ENCODE data around the gene KCNT1. TPM values are rescaled to one million over a fixed set of nuclear protein-coding genes. Genes with fewer than 3 reads are reported as not detected.

Gene KCNT1
- total and polyA plus RNA-seq, 11 donors: 0.21 to 7.4 (median 1.9) TPM

DNA sequence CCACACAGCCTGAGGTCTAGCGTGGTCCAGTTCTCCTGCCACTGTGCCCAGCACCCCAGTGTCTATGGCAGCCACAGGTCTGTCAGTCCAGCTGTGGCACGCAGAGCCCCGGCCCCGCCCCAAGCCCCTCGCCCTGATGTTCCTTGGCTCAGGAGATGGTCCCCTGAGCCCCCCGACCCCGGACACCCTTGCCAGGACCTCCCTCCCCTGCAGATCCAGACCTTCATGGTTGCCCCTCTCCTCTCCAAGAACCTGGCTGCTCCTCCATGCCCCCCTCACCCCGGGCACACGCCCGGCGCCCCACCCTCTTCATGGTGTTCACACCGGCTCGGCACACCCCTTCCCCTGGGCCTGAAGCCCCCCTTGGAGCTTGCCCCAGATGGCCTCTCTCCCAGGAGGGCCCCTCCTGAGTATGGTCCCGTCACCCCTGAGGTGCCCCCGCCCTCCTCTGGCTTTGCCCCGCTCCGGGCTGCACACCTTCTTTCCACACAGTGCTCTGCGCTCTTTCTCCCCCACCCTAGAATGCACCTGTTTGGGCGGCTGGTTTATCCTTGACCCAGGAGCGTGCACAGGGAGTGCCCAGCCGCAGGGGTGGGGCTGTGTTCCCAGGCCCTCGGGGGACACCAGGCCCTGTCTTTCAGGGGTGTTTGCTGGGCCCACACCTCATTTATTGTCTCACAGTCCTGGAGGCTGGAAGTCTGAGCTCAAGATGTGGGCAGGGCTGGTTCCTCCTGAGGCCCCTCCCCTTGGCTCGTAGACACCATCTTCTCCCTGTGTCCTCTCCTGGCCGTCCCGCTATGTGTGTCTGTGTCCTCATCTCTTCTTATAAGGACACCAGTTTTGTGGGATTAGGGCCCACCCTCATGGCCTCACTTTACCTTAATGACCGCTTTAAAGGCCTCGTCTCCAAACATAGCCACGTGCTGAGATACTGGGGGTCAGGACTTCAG is 37.6 kb downstream of the KCNT1 start:
- no peak for DNase-seq
- Histone ChIP-seq H3K36me3 (no peaks in the 10 kb centered on the region), H3K9me3 (no peaks in the 10 kb centered on the region), H3K4me3 (no peak overlapping the region), H3K4me1 (peaks cover 0 to 15% (median 4%) of the 10 kb centered on the region in 12 donors), H3K27me3 (peaks cover 3 to 40% (median 14%) of the 10 kb centered on the region in 9 donors), H3K27ac (no peak overlapping the region)
- TF ChIP-seq, protein P1, sequence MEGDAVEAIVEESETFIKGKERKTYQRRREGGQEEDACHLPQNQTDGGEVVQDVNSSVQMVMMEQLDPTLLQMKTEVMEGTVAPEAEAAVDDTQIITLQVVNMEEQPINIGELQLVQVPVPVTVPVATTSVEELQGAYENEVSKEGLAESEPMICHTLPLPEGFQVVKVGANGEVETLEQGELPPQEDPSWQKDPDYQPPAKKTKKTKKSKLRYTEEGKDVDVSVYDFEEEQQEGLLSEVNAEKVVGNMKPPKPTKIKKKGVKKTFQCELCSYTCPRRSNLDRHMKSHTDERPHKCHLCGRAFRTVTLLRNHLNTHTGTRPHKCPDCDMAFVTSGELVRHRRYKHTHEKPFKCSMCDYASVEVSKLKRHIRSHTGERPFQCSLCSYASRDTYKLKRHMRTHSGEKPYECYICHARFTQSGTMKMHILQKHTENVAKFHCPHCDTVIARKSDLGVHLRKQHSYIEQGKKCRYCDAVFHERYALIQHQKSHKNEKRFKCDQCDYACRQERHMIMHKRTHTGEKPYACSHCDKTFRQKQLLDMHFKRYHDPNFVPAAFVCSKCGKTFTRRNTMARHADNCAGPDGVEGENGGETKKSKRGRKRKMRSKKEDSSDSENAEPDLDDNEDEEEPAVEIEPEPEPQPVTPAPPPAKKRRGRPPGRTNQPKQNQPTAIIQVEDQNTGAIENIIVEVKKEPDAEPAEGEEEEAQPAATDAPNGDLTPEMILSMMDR (IDR thresholded peaks at IDR 0.05): no peak
- no peak for TF ChIP-seq POLR2A (IDR thresholded peaks at IDR 0.05)
- intact Hi-C loops (cut with DNase I): no loop called here
- no peak for ATAC-seq
- 74 to 83% (median 79%) methylated on average over 18 to 28 of the region's 28 CpGs for WGBS, 4 donors

DNA sequence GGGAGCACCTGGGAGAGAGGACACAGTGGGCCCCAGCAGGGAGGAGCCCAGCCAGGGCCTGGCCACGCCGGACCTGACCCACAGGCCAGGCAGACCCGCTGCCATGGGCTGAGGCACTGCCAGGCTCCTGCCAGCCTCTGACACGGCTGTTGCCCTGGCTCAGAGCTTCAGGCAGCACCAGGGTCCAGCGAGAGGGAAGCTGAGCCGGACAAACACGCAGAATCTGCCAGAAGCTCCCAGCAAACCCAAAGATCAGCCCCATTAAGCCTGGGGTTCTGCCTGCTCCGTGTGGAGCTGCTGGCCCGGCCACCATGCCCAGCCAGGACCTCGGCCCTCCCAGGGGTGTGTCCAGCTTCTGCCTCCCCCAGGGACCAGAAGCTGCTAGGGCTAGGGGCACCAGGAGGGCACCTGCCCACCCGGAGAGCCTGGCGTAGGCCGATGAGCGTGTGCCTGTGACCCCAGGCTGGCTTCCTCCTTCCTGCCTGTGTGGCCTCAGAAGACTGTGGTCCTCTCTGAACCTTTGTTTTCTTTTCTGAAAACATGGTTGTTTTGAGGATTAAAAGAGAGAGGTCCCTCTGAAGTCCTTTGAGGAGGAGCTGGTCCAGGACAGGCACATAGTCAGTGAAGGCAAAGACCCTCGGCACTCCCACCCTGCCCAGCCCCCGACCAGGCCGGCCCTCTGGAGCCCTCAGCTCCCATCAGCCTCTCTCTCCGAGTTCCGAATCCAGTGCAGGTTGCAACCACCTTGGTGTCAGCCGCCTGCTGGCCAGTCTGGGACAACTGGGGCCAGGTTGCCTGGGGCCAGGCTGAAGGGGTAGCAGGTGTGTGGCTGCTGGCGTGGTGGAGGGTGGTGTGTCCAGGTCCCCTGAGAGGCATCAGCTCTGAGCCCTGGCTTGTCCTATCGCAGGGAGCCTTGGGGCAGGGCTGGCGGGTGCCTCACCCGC is 39.6 kb downstream of the KCNT1 start:
- ATAC-seq: no peak
- intact Hi-C loops (cut with DNase I): no loop called here
- H3K27me3 ChIP-seq: peaks cover 3 to 26% (median 9%) of the 10 kb centered on the region in 9 donors

DNA sequence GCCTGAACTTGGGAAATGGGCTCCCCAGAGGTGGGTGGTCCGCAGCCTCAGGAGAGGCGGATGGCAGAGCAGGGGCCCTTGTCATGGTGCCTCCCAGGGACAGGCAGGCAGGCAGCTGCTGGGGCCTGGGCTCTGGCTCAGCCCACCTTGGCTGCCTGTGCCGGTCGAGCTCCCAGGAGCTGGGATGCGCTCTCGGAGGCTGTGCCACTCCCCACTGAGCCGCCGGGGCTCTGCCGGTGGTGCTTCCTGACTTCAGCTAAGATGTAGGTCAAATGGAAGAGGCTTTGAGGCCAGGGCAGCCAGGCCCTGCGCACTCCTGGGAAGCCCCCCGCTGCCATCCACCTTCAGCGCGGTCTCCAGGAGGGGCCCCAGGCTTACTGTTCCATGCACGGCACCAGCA is 41.0 kb downstream of the KCNT1 start:
- Histone ChIP-seq H3K4me3 (no peak overlapping the region), H3K4me1 (peaks cover 0 to 16% (median 4%) of the 10 kb centered on the region in 12 donors), H3K27me3 (peaks cover 0 to 12% (median 4%) of the 10 kb centered on the region in 9 donors), H3K36me3 (no peaks in the 10 kb centered on the region), H3K9me3 (no peaks in the 10 kb centered on the region), H3K27ac (peak overlapping the region in 1 of 12 donors; percentile 74)
- intact Hi-C loops (cut with DNase I): no loop called here
- TF ChIP-seq, protein P1 (IDR thresholded peaks at IDR 0.05): no peak
- TF ChIP-seq POLR2A (IDR thresholded peaks at IDR 0.05): no peak
- DNase-seq: no peak
- WGBS, 4 donors: 54 to 78% (median 74%) methylated on average over 5 to 14 of the region's 14 CpGs
- ATAC-seq: no peak

More for the DNA sequence above, 39.6 kb downstream of the KCNT1 start:
- 62 to 78% (median 75%) methylated on average over 9 to 24 of the region's 24 CpGs for WGBS, 4 donors
- H3K4me1 ChIP-seq: peaks cover 0 to 16% (median 4%) of the 10 kb centered on the region in 12 donors
- H3K27ac ChIP-seq: no peak overlapping the region
- TF ChIP-seq, protein P1 (IDR thresholded peaks at IDR 0.05): no peak
- no peak for TF ChIP-seq POLR2A (IDR thresholded peaks at IDR 0.05)
- DNase-seq: no peak
- no peaks in the 10 kb centered on the region for H3K36me3 ChIP-seq
- H3K9me3 ChIP-seq: no peaks in the 10 kb centered on the region
- H3K4me3 ChIP-seq: no peak overlapping the region
